ENCODE data around the gene FILIP1L.

The FILIP1L gene

DNA sequence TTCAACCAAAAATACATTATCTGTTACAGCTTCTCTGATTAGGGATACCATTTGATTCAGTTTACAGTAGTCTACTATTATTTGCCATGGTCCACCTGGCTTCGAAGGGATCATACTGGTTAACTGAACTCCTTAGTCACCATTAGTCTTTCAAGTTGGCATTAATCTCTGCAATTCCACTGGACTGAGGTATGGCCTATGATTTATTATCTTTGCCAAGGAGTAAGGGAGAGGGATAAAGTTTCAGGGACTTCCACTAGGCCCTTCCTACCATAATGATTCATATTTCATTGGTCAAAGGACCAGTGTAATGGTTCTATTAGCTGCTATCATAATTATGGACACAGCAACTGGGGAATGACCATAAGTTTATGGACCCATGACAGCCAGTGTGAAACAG is 303.9 kb downstream of the FILIP1L start:
- H3K36me3 ChIP-seq (ENCODE audit: insufficient read depth), result no peaks in the 10 kb centered on the region
- H3K4me1 ChIP-seq (ENCODE audit: low read depth, poor library complexity, severe bottlenecking), result no peaks in the 10 kb centered on the region
- TF ChIP-seq, protein P1, sequence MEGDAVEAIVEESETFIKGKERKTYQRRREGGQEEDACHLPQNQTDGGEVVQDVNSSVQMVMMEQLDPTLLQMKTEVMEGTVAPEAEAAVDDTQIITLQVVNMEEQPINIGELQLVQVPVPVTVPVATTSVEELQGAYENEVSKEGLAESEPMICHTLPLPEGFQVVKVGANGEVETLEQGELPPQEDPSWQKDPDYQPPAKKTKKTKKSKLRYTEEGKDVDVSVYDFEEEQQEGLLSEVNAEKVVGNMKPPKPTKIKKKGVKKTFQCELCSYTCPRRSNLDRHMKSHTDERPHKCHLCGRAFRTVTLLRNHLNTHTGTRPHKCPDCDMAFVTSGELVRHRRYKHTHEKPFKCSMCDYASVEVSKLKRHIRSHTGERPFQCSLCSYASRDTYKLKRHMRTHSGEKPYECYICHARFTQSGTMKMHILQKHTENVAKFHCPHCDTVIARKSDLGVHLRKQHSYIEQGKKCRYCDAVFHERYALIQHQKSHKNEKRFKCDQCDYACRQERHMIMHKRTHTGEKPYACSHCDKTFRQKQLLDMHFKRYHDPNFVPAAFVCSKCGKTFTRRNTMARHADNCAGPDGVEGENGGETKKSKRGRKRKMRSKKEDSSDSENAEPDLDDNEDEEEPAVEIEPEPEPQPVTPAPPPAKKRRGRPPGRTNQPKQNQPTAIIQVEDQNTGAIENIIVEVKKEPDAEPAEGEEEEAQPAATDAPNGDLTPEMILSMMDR (conservative IDR thresholded peaks at IDR 0.05; ENCODE audit: low read depth, low read length), result no peak
- H4K20me1 ChIP-seq (ENCODE audit: insufficient read depth), result no peaks in the 10 kb centered on the region
- H3K27me3 ChIP-seq (ENCODE audit: insufficient read depth, low read depth), result no peaks in the 10 kb centered on the region
- H3K27ac ChIP-seq, result no peak overlapping the region
- no peaks in the 10 kb centered on the region for H3K79me2 ChIP-seq (ENCODE audit: insufficient read depth, low read depth)
- no peak overlapping the region for H3K4me3 ChIP-seq (IDR thresholded peaks at IDR 0.05; ENCODE audit: insufficient read depth, low read depth, low read length)
- no peak overlapping the region for H3K4me2 ChIP-seq
- no peak overlapping the region for H2AFZ ChIP-seq (ENCODE audit: low read depth)
- no peak overlapping the region for H3K9ac ChIP-seq

DNA sequence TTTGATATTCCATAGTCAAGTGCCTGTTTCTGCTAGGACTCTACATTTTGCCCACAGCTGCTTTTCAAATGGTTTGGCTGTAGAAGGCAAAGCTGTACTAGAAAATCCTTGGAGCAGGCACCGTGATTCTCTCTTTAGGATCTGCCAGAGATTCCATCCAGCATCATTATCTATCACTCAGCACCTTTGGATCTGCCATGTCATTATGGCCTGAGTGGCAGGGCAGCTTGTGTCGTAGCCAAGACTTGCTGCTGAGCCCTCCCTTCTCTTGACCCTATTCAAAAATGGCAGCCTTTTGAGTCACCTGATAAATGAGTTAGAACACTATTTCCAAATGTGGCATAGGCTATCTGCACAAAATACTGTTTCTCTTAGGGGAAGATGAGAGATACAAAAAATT is 304.7 kb downstream of the FILIP1L start:
- Histone ChIP-seq H3K27me3 (ENCODE audit: insufficient read depth, low read depth) (no peaks in the 10 kb centered on the region), H3K4me3 (IDR thresholded peaks at IDR 0.05; ENCODE audit: insufficient read depth, low read depth, low read length) (no peak overlapping the region), H3K4me2 (no peak overlapping the region), H3K79me2 (ENCODE audit: insufficient read depth, low read depth) (no peaks in the 10 kb centered on the region), H2AFZ (ENCODE audit: low read depth) (no peak overlapping the region), H3K27ac (no peak overlapping the region), H3K9ac (no peak overlapping the region), H3K36me3 (ENCODE audit: insufficient read depth) (no peaks in the 10 kb centered on the region), H4K20me1 (ENCODE audit: insufficient read depth) (no peaks in the 10 kb centered on the region), H3K4me1 (ENCODE audit: low read depth, poor library complexity, severe bottlenecking) (no peaks in the 10 kb centered on the region)
- TF ChIP-seq, protein P1 (conservative IDR thresholded peaks at IDR 0.05; ENCODE audit: low read depth, low read length), result no peak

DNA sequence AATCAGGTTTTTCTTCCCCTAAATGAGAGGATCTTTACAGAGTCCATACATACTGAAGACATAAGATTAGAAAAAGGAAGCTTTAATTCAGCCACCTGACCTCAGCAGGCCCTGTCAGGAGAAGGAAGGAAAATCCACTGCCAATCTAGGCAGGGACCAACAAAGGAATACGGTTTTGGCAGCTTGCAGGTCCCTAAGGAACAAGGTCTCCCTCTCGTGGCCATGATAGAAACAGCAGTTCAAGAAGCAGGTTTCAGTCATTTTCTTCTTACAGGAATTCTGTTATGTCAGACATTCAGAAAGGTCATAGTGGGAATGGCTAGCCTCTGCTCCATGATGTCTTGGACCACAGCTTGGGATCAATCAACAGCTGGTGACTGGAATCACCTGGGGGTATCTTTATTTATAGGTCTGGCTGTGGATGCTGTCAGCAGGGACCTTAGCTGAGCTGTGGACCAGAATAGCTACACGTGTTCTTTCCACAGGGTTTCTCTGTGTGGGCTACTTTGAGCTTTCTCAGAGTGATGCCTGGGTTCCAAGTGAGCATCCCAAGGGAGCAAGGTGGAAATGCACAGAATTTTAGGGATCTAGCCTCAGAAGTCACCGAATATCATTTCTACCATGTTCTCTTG is 306.0 kb downstream of the FILIP1L start:
- TF ChIP-seq, protein P1 (conservative IDR thresholded peaks at IDR 0.05; ENCODE audit: low read depth, low read length), result peak; percentile 89
- no peak overlapping the region for H3K9ac ChIP-seq
- no peak overlapping the region for H3K4me3 ChIP-seq (IDR thresholded peaks at IDR 0.05; ENCODE audit: insufficient read depth, low read depth, low read length)
- no peaks in the 10 kb centered on the region for H3K79me2 ChIP-seq (ENCODE audit: insufficient read depth, low read depth)
- no peaks in the 10 kb centered on the region for H4K20me1 ChIP-seq (ENCODE audit: insufficient read depth)
- no peak overlapping the region for H3K4me2 ChIP-seq
- H3K36me3 ChIP-seq (ENCODE audit: insufficient read depth), result no peaks in the 10 kb centered on the region
- H3K27ac ChIP-seq, result no peak overlapping the region
- H3K4me1 ChIP-seq (ENCODE audit: low read depth, poor library complexity, severe bottlenecking), result no peaks in the 10 kb centered on the region
- H2AFZ ChIP-seq (ENCODE audit: low read depth), result no peak overlapping the region
- H3K27me3 ChIP-seq (ENCODE audit: insufficient read depth, low read depth), result no peaks in the 10 kb centered on the region

DNA sequence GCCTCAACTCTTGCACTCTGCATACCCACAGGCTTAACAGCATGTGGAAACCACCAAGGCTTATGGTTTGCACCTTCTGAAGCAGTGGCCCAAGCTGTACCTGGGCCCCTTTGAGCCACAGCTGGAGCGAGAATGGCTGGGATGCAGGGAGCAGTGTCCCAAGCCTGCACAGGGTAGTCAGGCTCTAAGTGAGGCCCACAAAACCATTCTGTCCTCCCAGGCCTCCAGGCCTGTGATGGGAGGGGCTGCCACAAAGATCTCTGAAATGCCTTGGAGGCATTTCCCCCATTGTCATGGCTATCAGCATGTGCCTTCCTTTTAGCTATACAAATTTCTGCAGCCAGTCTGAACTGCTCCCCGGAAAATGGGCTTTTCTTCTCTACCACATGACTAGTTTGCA is 309.1 kb downstream of the FILIP1L start:
- H3K9ac ChIP-seq, result no peak overlapping the region
- H3K27me3 ChIP-seq (ENCODE audit: insufficient read depth, low read depth), result no peaks in the 10 kb centered on the region
- no peaks in the 10 kb centered on the region for H3K4me1 ChIP-seq (ENCODE audit: low read depth, poor library complexity, severe bottlenecking)
- H3K4me2 ChIP-seq, result no peak overlapping the region
- H3K36me3 ChIP-seq (ENCODE audit: insufficient read depth), result no peaks in the 10 kb centered on the region
- no peak overlapping the region for H2AFZ ChIP-seq (ENCODE audit: low read depth)
- no peak overlapping the region for H3K4me3 ChIP-seq (IDR thresholded peaks at IDR 0.05; ENCODE audit: insufficient read depth, low read depth, low read length)
- no peaks in the 10 kb centered on the region for H4K20me1 ChIP-seq (ENCODE audit: insufficient read depth)
- TF ChIP-seq, protein P1 (conservative IDR thresholded peaks at IDR 0.05; ENCODE audit: low read depth, low read length), result no peak
- no peaks in the 10 kb centered on the region for H3K79me2 ChIP-seq (ENCODE audit: insufficient read depth, low read depth)
- H3K27ac ChIP-seq, result no peak overlapping the region
